K562 (cell line): ENCODE measurements around the gene ECSCR. TPM values are rescaled to one million over a fixed set of nuclear protein-coding genes. Genes with fewer than 3 reads are reported as not detected.

ENCODE experiments used
- CBX3 ChIP-seq, 2 experiments: IDR thresholded peaks; 1 replicate in 1 of 2; 2 replicates in 1 of 2; pipeline ENCODE4 v1.6.1; 2012; ENCODE audit warnings: inconsistent platforms in 2 of 2, low read length in 2 of 2, borderline replicate concordance in 1 of 2, control low read depth in 1 of 2
- POLR2A ChIP-seq: fragments of 450-650 bp; conservative IDR thresholded peaks from 2 replicates; pipeline ENCODE4 v1.6.1; 2016
- POLR2B ChIP-seq: fragments of 450-650 bp; IDR thresholded peaks from 2 replicates; pipeline ENCODE4 v1.6.1; 2018; ENCODE audit warnings: low read depth; ENCODE audit not compliant: partially characterized antibody
- RBBP5 ChIP-seq: fragments of 200-600 bp; sonication (generic); IDR thresholded peaks from 2 replicates; pipeline ENCODE4 v1.6.1; 2012; ENCODE audit warnings: borderline replicate concordance, mild to moderate bottlenecking, low read length, control low read depth, inconsistent platforms; ENCODE audit not compliant: insufficient read depth, poor library complexity, severe bottlenecking
- TRIM24 ChIP-seq, 2 experiments: fragments of 450-650 bp; IDR thresholded peaks; 2 replicates each; pipeline ENCODE4 v1.6.1; 2016
- ZNF347 ChIP-seq: fragments of 450-650 bp; formaldehyde crosslinking; IDR thresholded peaks from 2 replicates; pipeline ENCODE4 v1.4.0; 2020; ENCODE audit warnings: low read depth, mild to moderate bottlenecking, moderate library complexity
- ZNF766 ChIP-seq: fragments of 200-800 bp; sonication (Bioruptor generic); conservative IDR thresholded peaks from 2 replicates; pipeline ENCODE4 v1.6.1; 2016; ENCODE audit warnings: missing genetic modification characterization, missing compliant biosample characterization
- polyA plus RNA-seq, 8 experiments: library from polyadenylated mRNA; depleted of rRNA in 4 of 8; stranded (reverse) in 5 of 8; unstranded in 3 of 8; fragments of >200 nt; fragmentation: Nextera tagmentation in 2 of 8; fragmentation: Illumina TruSeq in 1 of 8; extraction: Ambion mirVana in 2 of 8; extraction: Trizol in 1 of 8; gene quantifications; 2 replicates each; pipeline versions ENCODE4 v1.2.1 to v1.2.3, GENCODE V29; 2011 to 2014; ENCODE audit warnings: inconsistent platforms in 1 of 8, missing spikeins in 1 of 8
- total RNA-seq, 7 experiments: library from RNA; depleted of rRNA in 6 of 7; stranded (reverse); fragments of >200 nt in 6 of 7; fragmentation: Illumina TruSeq in 2 of 7; extraction: Trizol in 2 of 7; gene quantifications; 2 replicates each; pipeline versions ENCODE4 v1.2.1 to v1.2.3, GENCODE V29; 2011 to 2021; ENCODE audit warnings: low replicate concordance in 1 of 7
- TF ChIP-seq, protein P1 (sequence below): sonication (generic); formaldehyde crosslinking; IDR thresholded peaks from 2 replicates; pipeline ENCODE4 v1.8.1; 2023; ENCODE audit warnings: mild to moderate bottlenecking, missing genetic modification reagents
- TF ChIP-seq, protein P2 (sequence below), 2 experiments: fragments of 250-450 bp in 1 of 2; fragments of 450-650 bp in 1 of 2; sonication (Bioruptor Pico) in 1 of 2; IDR thresholded peaks; 2 replicates each; pipeline versions ENCODE4 v1.6.1 to v1.8.0; 2016 to 2021; ENCODE audit warnings: mild to moderate bottlenecking in 2 of 2, moderate library complexity in 2 of 2, missing compliant biosample characterization in 1 of 2, missing genetic modification characterization in 1 of 2
- TF ChIP-seq, protein P3 (sequence below): sonication (generic); formaldehyde crosslinking; IDR thresholded peaks from 2 replicates; pipeline ENCODE4 v1.8.0; 2022; ENCODE audit warnings: mild to moderate bottlenecking, missing genetic modification reagents
- TF ChIP-seq, protein P4 (sequence below): fragments of 250-450 bp; sonication (Bioruptor Pico); IDR thresholded peaks from 2 replicates; pipeline ENCODE4 v1.4.0; 2020; ENCODE audit warnings: mild to moderate bottlenecking, moderate library complexity
- TF ChIP-seq, protein P5 (sequence below): sonication (generic); formaldehyde crosslinking; IDR thresholded peaks from 2 replicates; pipeline ENCODE4 v1.8.1; 2023; ENCODE audit warnings: mild to moderate bottlenecking, missing genetic modification reagents

Gene ECSCR
- total and polyA plus RNA-seq, 9 of the 15 experiments (the other 6 are each of a cell fraction or from before 2014, with no cell fraction given), result 0.10 to 0.25 (median 0.13) TPM; not detected in 6

DNA sequence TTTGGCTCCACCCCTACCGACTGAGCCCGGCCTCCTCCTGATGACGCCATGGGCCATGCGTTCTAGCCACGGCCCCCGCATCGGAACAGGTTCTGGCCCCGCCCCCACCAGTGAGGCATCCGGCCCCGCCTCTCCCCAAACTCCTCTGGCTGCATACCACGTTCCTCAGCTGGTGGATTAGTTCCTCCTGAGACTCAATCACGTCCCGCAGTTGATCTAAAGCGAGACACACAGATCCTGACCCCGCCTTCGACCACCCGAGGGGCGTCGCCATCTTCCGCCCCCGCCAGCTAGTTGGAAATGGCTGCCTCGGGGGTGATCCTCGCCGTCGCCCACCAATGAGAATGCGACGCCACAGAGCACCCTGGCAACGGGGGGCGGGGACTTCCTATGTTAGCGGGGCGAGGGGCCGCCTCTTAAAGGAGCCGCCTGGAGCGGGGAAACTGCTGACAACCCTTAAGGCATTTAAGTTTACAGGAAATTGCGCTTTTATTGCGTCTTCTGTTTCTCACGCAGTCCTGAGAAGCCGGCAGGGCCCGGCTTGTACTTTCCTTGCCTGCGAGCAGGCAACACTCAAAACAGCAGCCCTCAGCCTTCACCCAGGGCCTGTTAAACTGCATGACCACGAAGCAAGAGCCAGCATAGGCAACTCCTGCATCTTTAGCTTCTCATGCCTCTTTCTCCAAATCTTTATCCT lies 58.6 kb downstream of the ECSCR start, which contains the start of gene SPATA24 (continued):
- TF ChIP-seq RBBP5 (no peak), CBX3 (IDR thresholded peaks at IDR 0.05; ENCODE audit: borderline replicate concordance in 1 of 2, low read length in 2 of 2) (0 out of 3 replicates have a peak, but pooled peaks of 1 of the 2 experiments have one; percentile 8), POLR2B (no peak), POLR2A (peak; percentile 70), ZNF766 (CRISPR knock-in tag) (0 out of 2 replicates have a peak, but pooled peaks have one; percentile 53), TRIM24 (IDR thresholded peaks at IDR 0.05) (peak in 1 of 2 experiments; percentile 46; a peak in 1 of 4 replicates), ZNF347 (no peak)
- TF ChIP-seq, protein P1, sequence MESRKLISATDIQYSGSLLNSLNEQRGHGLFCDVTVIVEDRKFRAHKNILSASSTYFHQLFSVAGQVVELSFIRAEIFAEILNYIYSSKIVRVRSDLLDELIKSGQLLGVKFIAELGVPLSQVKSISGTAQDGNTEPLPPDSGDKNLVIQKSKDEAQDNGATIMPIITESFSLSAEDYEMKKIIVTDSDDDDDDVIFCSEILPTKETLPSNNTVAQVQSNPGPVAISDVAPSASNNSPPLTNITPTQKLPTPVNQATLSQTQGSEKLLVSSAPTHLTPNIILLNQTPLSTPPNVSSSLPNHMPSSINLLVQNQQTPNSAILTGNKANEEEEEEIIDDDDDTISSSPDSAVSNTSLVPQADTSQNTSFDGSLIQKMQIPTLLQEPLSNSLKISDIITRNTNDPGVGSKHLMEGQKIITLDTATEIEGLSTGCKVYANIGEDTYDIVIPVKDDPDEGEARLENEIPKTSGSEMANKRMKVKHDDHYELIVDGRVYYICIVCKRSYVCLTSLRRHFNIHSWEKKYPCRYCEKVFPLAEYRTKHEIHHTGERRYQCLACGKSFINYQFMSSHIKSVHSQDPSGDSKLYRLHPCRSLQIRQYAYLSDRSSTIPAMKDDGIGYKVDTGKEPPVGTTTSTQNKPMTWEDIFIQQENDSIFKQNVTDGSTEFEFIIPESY (CRISPR knock-in tag), result peak; percentile 74; the same call in 1 of the 2 replicates
- TF ChIP-seq, protein P2, sequence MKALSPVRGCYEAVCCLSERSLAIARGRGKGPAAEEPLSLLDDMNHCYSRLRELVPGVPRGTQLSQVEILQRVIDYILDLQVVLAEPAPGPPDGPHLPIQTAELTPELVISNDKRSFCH (CRISPR knock-in tag; IDR thresholded peaks at IDR 0.05), result no peak
- TF ChIP-seq, protein P2 (tag; IDR thresholded peaks at IDR 0.05), result no peak
- TF ChIP-seq, protein P3, sequence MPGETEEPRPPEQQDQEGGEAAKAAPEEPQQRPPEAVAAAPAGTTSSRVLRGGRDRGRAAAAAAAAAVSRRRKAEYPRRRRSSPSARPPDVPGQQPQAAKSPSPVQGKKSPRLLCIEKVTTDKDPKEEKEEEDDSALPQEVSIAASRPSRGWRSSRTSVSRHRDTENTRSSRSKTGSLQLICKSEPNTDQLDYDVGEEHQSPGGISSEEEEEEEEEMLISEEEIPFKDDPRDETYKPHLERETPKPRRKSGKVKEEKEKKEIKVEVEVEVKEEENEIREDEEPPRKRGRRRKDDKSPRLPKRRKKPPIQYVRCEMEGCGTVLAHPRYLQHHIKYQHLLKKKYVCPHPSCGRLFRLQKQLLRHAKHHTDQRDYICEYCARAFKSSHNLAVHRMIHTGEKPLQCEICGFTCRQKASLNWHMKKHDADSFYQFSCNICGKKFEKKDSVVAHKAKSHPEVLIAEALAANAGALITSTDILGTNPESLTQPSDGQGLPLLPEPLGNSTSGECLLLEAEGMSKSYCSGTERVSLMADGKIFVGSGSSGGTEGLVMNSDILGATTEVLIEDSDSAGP (CRISPR knock-in tag), result peak; percentile 97
- TF ChIP-seq, protein P4, sequence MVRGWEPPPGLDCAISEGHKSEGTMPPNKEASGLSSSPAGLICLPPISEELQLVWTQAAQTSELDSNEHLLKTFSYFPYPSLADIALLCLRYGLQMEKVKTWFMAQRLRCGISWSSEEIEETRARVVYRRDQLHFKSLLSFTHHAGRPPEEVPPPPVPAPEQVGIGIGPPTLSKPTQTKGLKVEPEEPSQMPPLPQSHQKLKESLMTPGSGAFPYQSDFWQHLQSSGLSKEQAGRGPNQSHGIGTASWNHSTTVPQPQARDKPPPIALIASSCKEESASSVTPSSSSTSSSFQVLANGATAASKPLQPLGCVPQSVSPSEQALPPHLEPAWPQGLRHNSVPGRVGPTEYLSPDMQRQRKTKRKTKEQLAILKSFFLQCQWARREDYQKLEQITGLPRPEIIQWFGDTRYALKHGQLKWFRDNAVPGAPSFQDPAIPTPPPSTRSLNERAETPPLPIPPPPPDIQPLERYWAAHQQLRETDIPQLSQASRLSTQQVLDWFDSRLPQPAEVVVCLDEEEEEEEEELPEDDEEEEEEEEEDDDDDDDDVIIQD (CRISPR knock-in tag), result 0 out of 2 replicates have a peak, but pooled peaks have one; percentile 26
- TF ChIP-seq, protein P5, sequence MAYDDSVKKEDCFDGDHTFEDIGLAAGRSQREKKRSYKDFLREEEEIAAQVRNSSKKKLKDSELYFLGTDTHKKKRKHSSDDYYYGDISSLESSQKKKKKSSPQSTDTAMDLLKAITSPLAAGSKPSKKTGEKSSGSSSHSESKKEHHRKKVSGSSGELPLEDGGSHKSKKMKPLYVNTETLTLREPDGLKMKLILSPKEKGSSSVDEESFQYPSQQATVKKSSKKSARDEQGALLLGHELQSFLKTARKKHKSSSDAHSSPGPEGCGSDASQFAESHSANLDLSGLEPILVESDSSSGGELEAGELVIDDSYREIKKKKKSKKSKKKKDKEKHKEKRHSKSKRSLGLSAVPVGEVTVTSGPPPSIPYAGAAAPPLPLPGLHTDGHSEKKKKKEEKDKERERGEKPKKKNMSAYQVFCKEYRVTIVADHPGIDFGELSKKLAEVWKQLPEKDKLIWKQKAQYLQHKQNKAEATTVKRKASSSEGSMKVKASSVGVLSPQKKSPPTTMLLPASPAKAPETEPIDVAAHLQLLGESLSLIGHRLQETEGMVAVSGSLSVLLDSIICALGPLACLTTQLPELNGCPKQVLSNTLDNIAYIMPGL (CRISPR knock-in tag), result no peak; the same call in 1 of the 2 replicates
